OCI-LY7 (cell line): ENCODE measurements around the gene COMP. TPM values are rescaled to one million over a fixed set of nuclear protein-coding genes. Genes with fewer than 3 reads are reported as not detected.
"Not testable (repeated sequence)": the region's sequence is repeated elsewhere in the genome, so short reads cannot be mapped to it uniquely, and the experiment has no call there.

Experiments used
- BruUV-seq: library from RNA; stranded (reverse); fragments of 400-500 nt; replicated peaks from 2 replicates; lab custom pipeline; 2021; lab: Mats Ljungman, UMichigan
- CTCF ChIA-PET: fragments of 300-600 bp; sonication (Branson Sonifier 250); formaldehyde crosslinking; loops from one replicate; lab custom pipeline; 2022; ENCODE audit warnings: antibody characterized with exemption; ENCODE audit not compliant: unreplicated experiment; lab: Charles Lee
- POLR2A ChIA-PET: fragments of 300-600 bp; sonication (Branson Sonifier 250); formaldehyde crosslinking; loops from one replicate; lab custom pipeline; 2022; ENCODE audit warnings: antibody characterized with exemption; lab: Charles Lee
- DNase-seq: peaks from one replicate; pipeline ENCODE4 v3.0.0-alpha.2; 2015; ENCODE audit warnings: low spot score
- H2AFZ ChIP-seq: fragments of 200-600 bp; sonication (generic), shearing (Covaris generic); 2 replicates; pipeline ENCODE4 v1.6.1; 2014; ENCODE audit warnings: mild to moderate bottlenecking, antibody characterized with exemption, low read length, moderate library complexity
- H3K27ac ChIP-seq: fragments of 200-600 bp; sonication (generic); 2 replicates; pipeline ENCODE4 v1.5.1; 2014; ENCODE audit warnings: mixed run types, low read depth, mild to moderate bottlenecking, moderate library complexity, low read length, inconsistent platforms; ENCODE audit not compliant: poor library complexity, severe bottlenecking
- H3K36me3 ChIP-seq: fragments of 200-600 bp; sonication (generic); 2 replicates; pipeline ENCODE4 v1.6.1; 2014; ENCODE audit warnings: mild to moderate bottlenecking, antibody characterized with exemption, low read length, moderate library complexity, mixed read lengths; ENCODE audit not compliant: insufficient read depth
- H3K4me1 ChIP-seq: fragments of 200-600 bp; sonication (generic); 2 replicates; pipeline ENCODE4 v1.5.1; 2014; ENCODE audit warnings: mild to moderate bottlenecking, low read length; ENCODE audit not compliant: insufficient read depth, poor library complexity, severe bottlenecking
- H3K4me2 ChIP-seq: fragments of 200-600 bp; sonication (generic); 2 replicates; pipeline ENCODE4 v1.6.1; 2014; ENCODE audit warnings: mild to moderate bottlenecking, low read length
- H3K4me3 ChIP-seq: fragments of 200-600 bp; sonication (generic); 2 replicates; pipeline ENCODE4 v1.5.1; 2014; ENCODE audit warnings: mild to moderate bottlenecking, low read depth, low read length; ENCODE audit not compliant: poor library complexity, severe bottlenecking
- H3K79me2 ChIP-seq: fragments of 200-600 bp; sonication (generic); 2 replicates; pipeline ENCODE4 v1.6.1; 2016; ENCODE audit warnings: low read depth, mild to moderate bottlenecking, low read length, moderate library complexity, mixed read lengths; ENCODE audit not compliant: insufficient read depth
- H3K9me2 ChIP-seq: fragments of 200-600 bp; sonication (generic); 2 replicates; pipeline ENCODE4 v1.6.1; 2016; ENCODE audit warnings: mild to moderate bottlenecking, low read length, mixed read lengths; ENCODE audit not compliant: insufficient read depth
- H3K9me3 ChIP-seq: fragments of 200-600 bp; sonication (generic); 2 replicates; pipeline ENCODE4 v1.6.1; 2014; ENCODE audit warnings: mild to moderate bottlenecking, mixed run types, low read length, mixed read lengths
- H4K20me1 ChIP-seq: fragments of 200-600 bp; sonication (generic); 2 replicates; pipeline ENCODE4 v1.6.1; 2014; ENCODE audit warnings: mild to moderate bottlenecking, antibody characterized with exemption, low read length, moderate library complexity, mixed read lengths; ENCODE audit not compliant: insufficient read depth
- CTCF ChIP-seq: fragments of 200-600 bp; sonication (generic); conservative IDR thresholded peaks from 2 replicates; pipeline ENCODE4 v1.5.1; 2014; ENCODE audit warnings: mild to moderate bottlenecking, antibody characterized with exemption, low read length, moderate library complexity, mixed read lengths
- EZH2phosphoT487 ChIP-seq: fragments of 200-600 bp; sonication (generic); IDR thresholded peaks from 2 replicates; pipeline ENCODE4 v1.6.1; 2018; ENCODE audit warnings: low read depth, borderline replicate concordance, mild to moderate bottlenecking, mixed run types, antibody characterized with exemption, low read length, moderate library complexity, mixed read lengths
- intact Hi-C: fragments of 100-400 bp; cut with micrococcal nuclease; formaldehyde crosslinking; loops from one replicate; pipeline ENCODE4 v1.10.0; 2022; ENCODE audit not compliant: unreplicated experiment
- total RNA-seq, 2 experiments: library from RNA; depleted of rRNA in 1 of 2; stranded (reverse); fragments of >200 nt in 1 of 2; shearing (Covaris generic) in 1 of 2; gene quantifications; 2 replicates each; pipeline ENCODE4 v1.2.3, GENCODE V29; 2014 to 2022

The COMP gene
- total RNA-seq, 2 experiments from 2014 or later = not detected

GRCh38 chr19:18815673-18816072, 24.6 kb upstream of the COMP start:
- no peak for TF ChIP-seq CTCF
- POLR2A ChIA-PET = interaction anchor here (0.6 kb wide), 1 partner anchor 127 kb away, joined by 3 read pairs; no protein-coding TSS in a partner anchor
- BruUV-seq = no TSS peak

GRCh38 chr19:18814063-18814462, 23.0 kb upstream of the COMP start:
- BruUV-seq = no TSS peak
- H3K9me3 ChIP-seq = no peaks in the 10 kb centered on the region
- ChIA-PET POLR2A (no interaction called here), CTCF (no interaction called here)
- TF ChIP-seq CTCF (no peak), EZH2phosphoT487 (no peak)
- no peak overlapping the region for H3K4me2 ChIP-seq
- H3K4me3 ChIP-seq = no peak overlapping the region
- H3K36me3 ChIP-seq = no peaks in the 10 kb centered on the region
- no peaks in the 10 kb centered on the region for H3K9me2 ChIP-seq
- H2AFZ ChIP-seq = no peak overlapping the region
- H3K27ac ChIP-seq = no peak overlapping the region
- no peaks in the 10 kb centered on the region for H4K20me1 ChIP-seq
- DNase-seq = no peak
- H3K4me1 ChIP-seq = no peaks in the 10 kb centered on the region
- intact Hi-C loops = no loop called here
- no peaks in the 10 kb centered on the region for H3K79me2 ChIP-seq

More at GRCh38 chr19:18815673-18816072, 24.6 kb upstream of the COMP start:
- H3K79me2 ChIP-seq = no peaks in the 10 kb centered on the region
- no peak overlapping the region for H3K4me2 ChIP-seq
- intact Hi-C loops = no loop called here
- no peaks in the 10 kb centered on the region for H3K9me3 ChIP-seq
- no peak overlapping the region for H3K27ac ChIP-seq
- H3K4me3 ChIP-seq = no peak overlapping the region
- H3K4me1 ChIP-seq = no peaks in the 10 kb centered on the region
- no peaks in the 10 kb centered on the region for H3K9me2 ChIP-seq
- no peak for DNase-seq
- CTCF ChIA-PET = no interaction called here
- no peak overlapping the region for H2AFZ ChIP-seq
- H3K36me3 ChIP-seq = no peaks in the 10 kb centered on the region
- no peaks in the 10 kb centered on the region for H4K20me1 ChIP-seq

GRCh38 chr19:18811638-18812037, 20.5 kb upstream of the COMP start:
- BruUV-seq, H3K36me3 ChIP-seq, H3K79me2 ChIP-seq, H3K4me2 ChIP-seq, H4K20me1 ChIP-seq, DNase-seq, intact Hi-C loops, H3K9me2 ChIP-seq, H3K4me3 ChIP-seq, H3K9me3 ChIP-seq, H2AFZ ChIP-seq, H3K27ac ChIP-seq, H3K4me1 ChIP-seq, CTCF ChIA-PET: not testable (repeated sequence)
- POLR2A ChIA-PET = interaction anchor here (1.8 kb wide), 1 partner anchor 18 kb away, joined by 3 read pairs; no protein-coding TSS in a partner anchor
